Fibroblast of skin of left biceps (primary cell): ENCODE results near the gene JPT2.

Source experiments
- DNase-seq, 2 experiments: peaks; one replicate each; pipeline ENCODE4 v3.0.0-alpha.2; 2013; ENCODE audit warnings: low read depth in 2 of 2

JPT2 gene

GRCh38 chr16:1651974-1652312, 26.1 kb upstream of the JPT2 start:
- DNase-seq, result no peak

- no peak for DNase-seq
Observed at GRCh38 chr16:1653023-1653422, 25.1 kb upstream of the JPT2 start.

- DNase-seq, result no peak
Observed at GRCh38 chr16:1654505-1655268, 23.4 kb upstream of the JPT2 start.

GRCh38 chr16:1655269-1655807, 22.7 kb upstream of the JPT2 start:
- DNase-seq, result no peak

- no peak for DNase-seq
Observed at GRCh38 chr16:1655909-1656807, 21.9 kb upstream of the JPT2 start.

- no peak for DNase-seq
Observed at GRCh38 chr16:1656808-1657617, 21.1 kb upstream of the JPT2 start.

GRCh38 chr16:1657841-1658240, 20.2 kb upstream of the JPT2 start:
- no peak for DNase-seq

GRCh38 chr16:1659031-1659430, 19.0 kb upstream of the JPT2 start:
- no peak for DNase-seq

- DNase-seq, result no peak
Observed at GRCh38 chr16:1661826-1662225, 16.3 kb upstream of the JPT2 start.

GRCh38 chr16:1662543-1662942, 15.5 kb upstream of the JPT2 start:
- no peak for DNase-seq

GRCh38 chr16:1665829-1666228, 12.2 kb upstream of the JPT2 start:
- DNase-seq, result no peak

GRCh38 chr16:1666316-1666715, 11.8 kb upstream of the JPT2 start:
- no peak for DNase-seq

- DNase-seq, result no peak
Observed at GRCh38 chr16:1667271-1667670, 10.8 kb upstream of the JPT2 start.

- DNase-seq, result no peak
Observed at GRCh38 chr16:1667916-1668315, 10.2 kb upstream of the JPT2 start.

- DNase-seq, result no peak
Observed at GRCh38 chr16:1668612-1669319, 9.3 kb upstream of the JPT2 start.

- no peak for DNase-seq
Observed at GRCh38 chr16:1669698-1670097, 8.4 kb upstream of the JPT2 start.

GRCh38 chr16:1670371-1670770, 7.7 kb upstream of the JPT2 start:
- DNase-seq, result no peak

- DNase-seq, result no peak
Observed at GRCh38 chr16:1670866-1671265, 7.2 kb upstream of the JPT2 start.

- no peak for DNase-seq
Observed at GRCh38 chr16:1673424-1674151, 4.5 kb upstream of the JPT2 start.

- DNase-seq, result no peak
Observed at GRCh38 chr16:1674306-1674705, 3.8 kb upstream of the JPT2 start.
